Measurements from ENCODE around the gene MYL11. TPM values are rescaled to one million over a fixed set of nuclear protein-coding genes. Genes with fewer than 3 reads are reported as not detected.
A peak's percentile ranks its signal among the peaks of the same experiment; 100 is the strongest.

Gene MYL11
- total RNA-seq, 1 donor from 2014 or later: not detected

GRCh38 chr16:30357715-30358576, 16.7 kb upstream of the MYL11 start:
- Histone ChIP-seq H3K4me3 (ENCODE audit: insufficient read depth, low read depth, low read length) (no peak overlapping the region), H3K4me2 (ENCODE audit: low read length) (no peak overlapping the region), H3K36me3 (ENCODE audit: insufficient read depth, low read length) (peaks cover 13% of the 10 kb centered on the region), H2AFZ (ENCODE audit: low read depth, low read length) (no peak overlapping the region), H3K9me3 (ENCODE audit: insufficient read depth, low read depth, low read length) (no peaks in the 10 kb centered on the region), H4K20me1 (ENCODE audit: insufficient read depth, low read length) (peaks cover 43% of the 10 kb centered on the region), H3K9ac (ENCODE audit: low read length) (no peak overlapping the region), H3K4me1 (ENCODE audit: insufficient read depth, low read length) (peaks cover 10% of the 10 kb centered on the region), H3K79me2 (ENCODE audit: insufficient read depth, low read length) (peaks cover 77% of the 10 kb centered on the region), H3K27ac (ENCODE audit: low read depth, low read length) (no peak overlapping the region), H3K27me3 (ENCODE audit: insufficient read depth, low read length) (no peaks in the 10 kb centered on the region)
- Mint-ChIP-seq H3K4me3 (ENCODE audit: unreplicated experiment) (peak overlapping the region; percentile 75), H3K4me1 (ENCODE audit: low read depth, unreplicated experiment) (peaks cover 15% of the 10 kb centered on the region), H3K36me3 (ENCODE audit: low read depth, unreplicated experiment) (peaks cover 25% of the 10 kb centered on the region), H3K27ac (ENCODE audit: unreplicated experiment) (no peak overlapping the region), H3K27me3 (ENCODE audit: low read depth, unreplicated experiment) (no peaks in the 10 kb centered on the region), H3K9me3 (ENCODE audit: unreplicated experiment) (no peaks in the 10 kb centered on the region)
- TF ChIP-seq CTCF (IDR thresholded peaks at IDR 0.05; ENCODE audit: insufficient read depth, low read depth, low read length) (no peak), EZH2 (IDR thresholded peaks at IDR 0.05; ENCODE audit: insufficient read depth, low read length) (no peak)
- DNase-seq (ENCODE audit: low read depth): no peak
- no peak for FAIRE-seq

- H3K79me2 ChIP-seq (ENCODE audit: insufficient read depth, low read length): peaks cover 77% of the 10 kb centered on the region
- Mint-ChIP-seq H3K9me3 (ENCODE audit: unreplicated experiment) (no peaks in the 10 kb centered on the region), H3K36me3 (ENCODE audit: low read depth, unreplicated experiment) (peaks cover 26% of the 10 kb centered on the region), H3K4me1 (ENCODE audit: low read depth, unreplicated experiment) (peaks cover 15% of the 10 kb centered on the region), H3K27me3 (ENCODE audit: low read depth, unreplicated experiment) (no peaks in the 10 kb centered on the region), H3K27ac (ENCODE audit: unreplicated experiment) (no peak overlapping the region), H3K4me3 (ENCODE audit: unreplicated experiment) (no peak overlapping the region)
- peaks cover 10% of the 10 kb centered on the region for H3K4me1 ChIP-seq (ENCODE audit: insufficient read depth, low read length)
- no peaks in the 10 kb centered on the region for H3K27me3 ChIP-seq (ENCODE audit: insufficient read depth, low read length)
- DNase-seq (ENCODE audit: low read depth) (no peak), FAIRE-seq (no peak)
- no peak overlapping the region for H3K27ac ChIP-seq (ENCODE audit: low read depth, low read length)
- no peaks in the 10 kb centered on the region for H3K9me3 ChIP-seq (ENCODE audit: insufficient read depth, low read depth, low read length)
- H3K36me3 ChIP-seq (ENCODE audit: insufficient read depth, low read length): peaks cover 19% of the 10 kb centered on the region
- TF ChIP-seq EZH2 (IDR thresholded peaks at IDR 0.05; ENCODE audit: insufficient read depth, low read length): no peak
- TF ChIP-seq CTCF (IDR thresholded peaks at IDR 0.05; ENCODE audit: insufficient read depth, low read depth, low read length): no peak
- H3K4me2 ChIP-seq (ENCODE audit: low read length): no peak overlapping the region
- H3K9ac ChIP-seq (ENCODE audit: low read length): no peak overlapping the region
- H4K20me1 ChIP-seq (ENCODE audit: insufficient read depth, low read length): peaks cover 43% of the 10 kb centered on the region
- H2AFZ ChIP-seq (ENCODE audit: low read depth, low read length): no peak overlapping the region
- H3K4me3 ChIP-seq (ENCODE audit: insufficient read depth, low read depth, low read length): no peak overlapping the region
These were observed 16.0 kb upstream of the MYL11 start for GRCh38 chr16:30358577-30358936.
